ENCODE results near the gene SAE1. TPM values are rescaled to one million over a fixed set of nuclear protein-coding genes. Genes with fewer than 3 reads are reported as not detected.

Gene SAE1
- total RNA-seq, 2 donors from 2014 or later = 187 to 240 TPM

DNA sequence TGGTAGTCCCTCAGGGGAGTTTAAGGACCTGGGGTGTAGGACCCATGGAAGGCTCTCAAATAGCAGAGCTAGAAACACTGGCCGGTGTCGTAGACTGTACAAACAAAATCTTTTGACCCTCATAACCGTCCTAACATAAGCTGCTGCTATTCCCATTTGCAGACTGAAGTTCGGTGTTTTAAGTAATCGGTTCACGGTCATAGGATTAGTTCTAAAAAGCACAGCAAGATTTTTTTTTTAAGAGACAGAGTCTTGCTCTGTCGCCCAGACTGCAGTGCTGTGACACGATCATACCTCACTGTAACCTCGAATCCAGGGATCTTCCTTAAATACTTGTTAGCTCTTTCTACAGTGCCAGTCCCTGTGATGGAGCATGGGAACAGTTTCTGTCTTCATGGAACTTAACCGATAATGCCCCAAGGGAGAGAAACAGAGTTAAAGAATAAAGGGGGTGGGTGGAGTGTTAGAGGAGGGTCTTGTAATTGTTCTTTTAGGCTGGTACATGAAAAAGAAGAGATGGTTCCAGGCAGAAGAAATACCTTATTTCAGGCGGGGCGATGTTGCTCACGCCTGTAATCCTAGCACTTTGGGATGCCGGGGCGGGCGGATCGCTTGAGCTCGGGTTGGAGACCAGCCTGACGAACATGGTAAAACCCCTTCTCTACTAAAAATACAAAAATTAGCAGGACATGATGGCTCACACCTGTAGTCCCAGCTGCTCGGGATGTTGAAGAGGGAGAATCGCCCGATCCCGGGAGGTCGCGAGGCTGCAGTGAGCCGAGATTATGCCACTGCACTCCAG lies 16.6 kb upstream of the SAE1 start:
- DNase-seq = peak; percentile 47
- Histone ChIP-seq H3K36me3 (ENCODE audit: control insufficient read depth, insufficient read depth, low read length) (peaks cover 17% of the 10 kb centered on the region), H3K27ac (ENCODE audit: low read depth, low read length) (no peak overlapping the region), H3K27me3 (ENCODE audit: control insufficient read depth, insufficient read depth, low read length, poor library complexity, severe bottlenecking) (no peaks in the 10 kb centered on the region), H3K9me3 (ENCODE audit: control insufficient read depth, low read length) (no peaks in the 10 kb centered on the region), H3K4me3 (ENCODE audit: low read length) (peak overlapping the region; percentile 92), H3K4me1 (ENCODE audit: control insufficient read depth, insufficient read depth, low read length) (peaks cover 2% of the 10 kb centered on the region), H3K9ac (ENCODE audit: extremely low read depth, low read length, poor library complexity, severe bottlenecking) (peak overlapping the region; percentile 98)
- no peaks in the 10 kb centered on the region for H3K9me3 Mint-ChIP-seq
- H3K4me1 Mint-ChIP-seq = peaks cover 16% of the 10 kb centered on the region
- H3K36me3 Mint-ChIP-seq (ENCODE audit: low read depth) = peaks cover 15% of the 10 kb centered on the region
- H3K27ac Mint-ChIP-seq = peak overlapping the region; percentile 99
- peak overlapping the region; percentile 91 for H3K4me3 Mint-ChIP-seq
- no peaks in the 10 kb centered on the region for H3K27me3 Mint-ChIP-seq (ENCODE audit: insufficient read depth)
- WGBS, 2 experiments (ENCODE audit: insufficient coverage in 1 of 2, insufficient read length in 1 of 2) = 83% methylated on average over 21 to 26 of the region's 26 CpGs
- TF ChIP-seq, protein P1, sequence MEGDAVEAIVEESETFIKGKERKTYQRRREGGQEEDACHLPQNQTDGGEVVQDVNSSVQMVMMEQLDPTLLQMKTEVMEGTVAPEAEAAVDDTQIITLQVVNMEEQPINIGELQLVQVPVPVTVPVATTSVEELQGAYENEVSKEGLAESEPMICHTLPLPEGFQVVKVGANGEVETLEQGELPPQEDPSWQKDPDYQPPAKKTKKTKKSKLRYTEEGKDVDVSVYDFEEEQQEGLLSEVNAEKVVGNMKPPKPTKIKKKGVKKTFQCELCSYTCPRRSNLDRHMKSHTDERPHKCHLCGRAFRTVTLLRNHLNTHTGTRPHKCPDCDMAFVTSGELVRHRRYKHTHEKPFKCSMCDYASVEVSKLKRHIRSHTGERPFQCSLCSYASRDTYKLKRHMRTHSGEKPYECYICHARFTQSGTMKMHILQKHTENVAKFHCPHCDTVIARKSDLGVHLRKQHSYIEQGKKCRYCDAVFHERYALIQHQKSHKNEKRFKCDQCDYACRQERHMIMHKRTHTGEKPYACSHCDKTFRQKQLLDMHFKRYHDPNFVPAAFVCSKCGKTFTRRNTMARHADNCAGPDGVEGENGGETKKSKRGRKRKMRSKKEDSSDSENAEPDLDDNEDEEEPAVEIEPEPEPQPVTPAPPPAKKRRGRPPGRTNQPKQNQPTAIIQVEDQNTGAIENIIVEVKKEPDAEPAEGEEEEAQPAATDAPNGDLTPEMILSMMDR (conservative IDR thresholded peaks at IDR 0.05) = no peak

- DNase-seq = no peak
- Mint-ChIP-seq H3K4me1 (no peaks in the 10 kb centered on the region), H3K4me3 (no peak overlapping the region), H3K27me3 (ENCODE audit: insufficient read depth) (no peaks in the 10 kb centered on the region), H3K36me3 (ENCODE audit: low read depth) (no peaks in the 10 kb centered on the region), H3K27ac (no peak overlapping the region), H3K9me3 (no peaks in the 10 kb centered on the region)
- TF ChIP-seq, protein P1 (conservative IDR thresholded peaks at IDR 0.05) = no peak
- H3K27ac ChIP-seq (ENCODE audit: low read depth, low read length) = no peak overlapping the region
- H3K27me3 ChIP-seq (ENCODE audit: control insufficient read depth, insufficient read depth, low read length, poor library complexity, severe bottlenecking) = no peaks in the 10 kb centered on the region
- no peaks in the 10 kb centered on the region for H3K36me3 ChIP-seq (ENCODE audit: control insufficient read depth, insufficient read depth, low read length)
- H3K9me3 ChIP-seq (ENCODE audit: control insufficient read depth, low read length) = no peaks in the 10 kb centered on the region
- no peak overlapping the region for H3K9ac ChIP-seq (ENCODE audit: extremely low read depth, low read length, poor library complexity, severe bottlenecking)
- no peaks in the 10 kb centered on the region for H3K4me1 ChIP-seq (ENCODE audit: control insufficient read depth, insufficient read depth, low read length)
- 95% methylated on average over 2 to 6 of the region's 6 CpGs for WGBS, 2 experiments (ENCODE audit: insufficient coverage in 1 of 2, insufficient read length in 1 of 2)
- H3K4me3 ChIP-seq (ENCODE audit: low read length) = no peak overlapping the region
These were observed 10.1 kb upstream of the SAE1 start for GRCh38 chr19:47120470-47121067.

DNA sequence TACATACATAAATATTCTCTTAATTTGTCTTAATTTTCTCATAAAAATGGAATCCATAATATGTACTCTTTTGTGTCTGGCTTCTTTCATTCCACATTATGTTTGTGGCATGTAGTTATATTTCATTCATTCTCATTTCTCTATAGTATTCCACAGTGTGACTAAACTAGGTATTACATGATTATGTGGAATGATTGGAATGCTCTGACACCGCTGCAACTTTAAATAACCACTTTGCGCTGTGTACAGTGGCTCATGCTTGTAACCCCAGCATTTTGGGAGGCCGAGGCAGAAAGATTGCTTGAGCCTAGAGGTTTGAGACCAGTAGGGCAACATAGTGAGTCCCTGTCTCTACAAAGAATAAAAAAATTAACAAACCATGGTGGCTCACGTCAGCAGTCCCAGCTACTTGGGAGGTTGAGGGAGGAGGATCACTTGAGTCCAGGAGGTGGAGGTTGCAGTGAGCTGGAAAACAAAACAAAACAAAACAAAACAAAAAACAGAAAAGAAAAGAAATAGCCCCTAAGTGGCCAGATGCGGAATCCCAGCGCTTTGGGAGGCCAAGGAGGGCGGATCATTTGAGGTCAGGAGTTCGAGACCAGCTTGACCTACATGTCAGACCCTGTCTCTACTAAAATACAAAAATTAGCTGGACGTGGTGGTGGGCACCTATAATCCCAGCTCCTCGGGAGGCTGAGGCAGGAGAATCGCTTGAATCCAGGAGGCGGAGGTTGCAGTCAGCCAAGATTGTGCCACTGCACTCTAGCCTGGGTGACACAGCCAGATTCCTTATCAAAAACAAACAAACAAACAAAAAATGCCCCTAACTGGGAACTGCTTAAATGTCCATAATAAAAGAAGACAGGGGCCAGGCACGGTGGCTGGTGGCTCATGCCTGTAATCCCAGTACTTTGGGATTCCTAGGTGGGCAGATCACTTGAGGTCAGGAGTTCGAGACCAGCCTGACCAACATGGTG lies 8.0 kb upstream of the SAE1 start:
- Mint-ChIP-seq H3K4me1 (no peaks in the 10 kb centered on the region), H3K36me3 (ENCODE audit: low read depth) (no peaks in the 10 kb centered on the region), H3K27ac (no peak overlapping the region), H3K9me3 (no peaks in the 10 kb centered on the region), H3K4me3 (no peak overlapping the region), H3K27me3 (ENCODE audit: insufficient read depth) (no peaks in the 10 kb centered on the region)
- no peaks in the 10 kb centered on the region for H3K4me1 ChIP-seq (ENCODE audit: control insufficient read depth, insufficient read depth, low read length)
- no peak overlapping the region for H3K4me3 ChIP-seq (ENCODE audit: low read length)
- no peak for DNase-seq
- WGBS, 2 experiments (ENCODE audit: insufficient coverage in 1 of 2, insufficient read length in 1 of 2) = 88 to 90% methylated on average over 13 of the region's 14 CpGs
- H3K27me3 ChIP-seq (ENCODE audit: control insufficient read depth, insufficient read depth, low read length, poor library complexity, severe bottlenecking) = no peaks in the 10 kb centered on the region
- H3K9me3 ChIP-seq (ENCODE audit: control insufficient read depth, low read length) = no peaks in the 10 kb centered on the region
- no peak overlapping the region for H3K9ac ChIP-seq (ENCODE audit: extremely low read depth, low read length, poor library complexity, severe bottlenecking)
- H3K36me3 ChIP-seq (ENCODE audit: control insufficient read depth, insufficient read depth, low read length) = no peaks in the 10 kb centered on the region
- no peak overlapping the region for H3K27ac ChIP-seq (ENCODE audit: low read depth, low read length)
- TF ChIP-seq, protein P1 (conservative IDR thresholded peaks at IDR 0.05) = no peak

Measured in endodermal cell (in vitro differentiated cells).